ENCODE data around the gene COL24A1. TPM values are rescaled to one million over a fixed set of nuclear protein-coding genes. Genes with fewer than 3 reads are reported as not detected.

Gene COL24A1
- polyA plus RNA-seq, 1 donor (not counting 4 experiments of a cell fraction or from before 2014, with no cell fraction given) = not detected

GRCh38 chr1:85991261-85991660, 165.3 kb downstream of the COL24A1 start:
- Histone ChIP-seq H3K9me1 (ENCODE audit: control insufficient read depth, extremely low read depth, insufficient read depth, low read length) (no peaks in the 10 kb centered on the region), H3K4me3 (ENCODE audit: control insufficient read depth in 2 of 3, extremely low read depth in 1 of 3, insufficient read depth in 2 of 3, low read depth in 1 of 3, low read length in 3 of 3) (no peak overlapping the region), H3K36me3 (ENCODE audit: control insufficient read depth in 2 of 2, extremely low read depth in 1 of 2, insufficient read depth in 2 of 2, low read length in 2 of 2) (no peaks in the 10 kb centered on the region), H3K4me1 (ENCODE audit: control insufficient read depth, extremely low read depth, insufficient read depth, low read length) (no peaks in the 10 kb centered on the region), H3K9me3 (ENCODE audit: control insufficient read depth, low read depth, low read length) (no peaks in the 10 kb centered on the region), H3K9ac (ENCODE audit: control insufficient read depth, extremely low read depth, insufficient read depth, low read length) (no peak overlapping the region), H3K27ac (ENCODE audit: control insufficient read depth, insufficient read depth, low read length) (no peak overlapping the region), H3K79me2 (ENCODE audit: control insufficient read depth, insufficient read depth, low read length) (no peaks in the 10 kb centered on the region), H3K27me3 (ENCODE audit: control insufficient read depth, extremely low read depth, insufficient read depth, low read length) (no peaks in the 10 kb centered on the region), H2AFZ (ENCODE audit: control insufficient read depth, low read length) (no peak overlapping the region), H4K20me1 (ENCODE audit: control insufficient read depth, extremely low read depth, insufficient read depth, low read length) (no peaks in the 10 kb centered on the region), H3K4me2 (ENCODE audit: control insufficient read depth, extremely low read depth, insufficient read depth, low read depth, low read length) (no peak overlapping the region)
- TF ChIP-seq EZH2 (IDR thresholded peaks at IDR 0.05; ENCODE audit: low read length) (no peak), CTCF (optimal IDR thresholded peaks at IDR 0.05 in 1 of 3, IDR thresholded peaks at IDR 0.05 in 1 of 3, conservative IDR thresholded peaks at IDR 0.05 in 1 of 3; ENCODE audit: extremely low read depth in 1 of 3, insufficient read depth in 2 of 3, low read length in 3 of 3) (no peak)
- FAIRE-seq (no peak), DNase-seq (ENCODE audit: low read depth, low spot score) (no peak)
- dilution Hi-C loops (cut with MboI; ENCODE audit: extremely low pct_ligation_motif_present, low sequenced_read_pairs) = no loop called here

DNA sequence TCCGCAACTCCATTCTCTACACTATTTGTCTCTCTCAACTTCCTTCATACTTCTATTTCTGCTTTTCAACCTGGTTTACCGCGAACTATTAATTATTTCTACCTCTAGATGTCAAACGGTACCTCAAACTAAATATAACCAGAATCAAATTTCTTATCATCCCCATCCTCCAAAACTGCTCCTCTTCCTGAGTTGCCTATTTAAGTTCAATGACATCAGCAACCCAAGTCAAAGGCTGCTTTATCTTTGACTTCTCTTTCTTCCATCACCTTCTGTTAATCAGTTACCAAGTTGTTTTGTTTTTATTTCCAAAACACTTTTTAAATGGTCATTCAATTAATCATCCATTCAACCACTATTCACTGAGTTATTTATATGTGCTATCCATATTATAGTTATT, 171.9 kb downstream of the COL24A1 start:
- dilution Hi-C loops (cut with MboI; ENCODE audit: extremely low pct_ligation_motif_present, low sequenced_read_pairs) = no loop called here
- Histone ChIP-seq H3K27ac (ENCODE audit: control insufficient read depth, insufficient read depth, low read length) (no peak overlapping the region), H2AFZ (ENCODE audit: control insufficient read depth, low read length) (no peak overlapping the region), H3K9me3 (ENCODE audit: control insufficient read depth, low read depth, low read length) (no peaks in the 10 kb centered on the region), H3K4me2 (ENCODE audit: control insufficient read depth, extremely low read depth, insufficient read depth, low read depth, low read length) (no peak overlapping the region), H3K4me1 (ENCODE audit: control insufficient read depth, extremely low read depth, insufficient read depth, low read length) (no peaks in the 10 kb centered on the region), H3K9ac (ENCODE audit: control insufficient read depth, extremely low read depth, insufficient read depth, low read length) (no peak overlapping the region), H3K9me1 (ENCODE audit: control insufficient read depth, extremely low read depth, insufficient read depth, low read length) (no peaks in the 10 kb centered on the region), H3K4me3 (ENCODE audit: control insufficient read depth in 2 of 3, extremely low read depth in 1 of 3, insufficient read depth in 2 of 3, low read depth in 1 of 3, low read length in 3 of 3) (no peak overlapping the region), H3K27me3 (ENCODE audit: control insufficient read depth, extremely low read depth, insufficient read depth, low read length) (no peaks in the 10 kb centered on the region), H3K79me2 (ENCODE audit: control insufficient read depth, insufficient read depth, low read length) (no peaks in the 10 kb centered on the region), H3K36me3 (ENCODE audit: control insufficient read depth in 2 of 2, extremely low read depth in 1 of 2, insufficient read depth in 2 of 2, low read length in 2 of 2) (no peaks in the 10 kb centered on the region), H4K20me1 (ENCODE audit: control insufficient read depth, extremely low read depth, insufficient read depth, low read length) (no peaks in the 10 kb centered on the region)
- TF ChIP-seq CTCF (optimal IDR thresholded peaks at IDR 0.05 in 1 of 3, IDR thresholded peaks at IDR 0.05 in 1 of 3, conservative IDR thresholded peaks at IDR 0.05 in 1 of 3; ENCODE audit: extremely low read depth in 1 of 3, insufficient read depth in 2 of 3, low read length in 3 of 3) (no peak), EZH2 (IDR thresholded peaks at IDR 0.05; ENCODE audit: low read length) (no peak)
- DNase-seq (ENCODE audit: low read depth, low spot score) (no peak), FAIRE-seq (no peak)

All from keratinocyte (primary cell).